Measurements from ENCODE around the gene MICU2. TPM values are rescaled to one million over a fixed set of nuclear protein-coding genes. Genes with fewer than 3 reads are reported as not detected.

Gene MICU2
- total RNA-seq (2022) = 18.7 and 21.8 TPM in 2 replicates
- Bru-seq, nascent RNA = percentile 78 among the genes with signal in this experiment
- BruChase-seq, experiment 1, labeled RNA remaining after a 6-hour chase = percentile 65 among the genes with signal in this experiment
- BruChase-seq, experiment 2, labeled RNA remaining after a 2-hour chase = percentile 64 among the genes with signal in this experiment
- long read RNA-seq, transcript MICU2-201 (12 exons, 1,920 nt) = major isoform, 62 of 67 reads
- long read RNA-seq, partial matches to known transcripts = 2 of 67 reads
- long read RNA-seq, other reads (novel, unspliced or antisense) = 3 of 67 reads

GRCh38 chr13:21603531-21604448 lies at the start of gene MICU2:
Gene MICU2, minus strand, starts transcription at chr13:21604170. Its CDS starts 22 bp downstream, at chr13:21604148.
- intact Hi-C loops (cut with micrococcal nuclease) = no loop called here
- Mint-ChIP-seq H3K9me3 (ENCODE audit: unreplicated experiment) (no peaks in the 10 kb centered on the region), H3K27ac (ENCODE audit: low read depth, unreplicated experiment) (peak within 1 kb of the TSS; percentile 75), H3K4me3 (ENCODE audit: unreplicated experiment) (peak within 1 kb of the TSS; percentile 73), H3K36me3 (ENCODE audit: insufficient read depth, unreplicated experiment) (peaks cover 9% of the 10 kb centered on the region), H3K4me1 (ENCODE audit: insufficient read depth, unreplicated experiment) (peaks cover 24% of the 10 kb centered on the region), H3K27me3 (ENCODE audit: insufficient read depth, unreplicated experiment) (no peaks in the 10 kb centered on the region)
- BruUV-seq (replicated peaks) = TSS peak; percentile 38
- CTCF ChIA-PET = interaction anchor here (0.5 to 0.8 kb wide), 4 partner anchors 12 to 1833 kb away, joined by 3 to 4 read pairs (median 3); no protein-coding TSS in a partner anchor
- no peak for TF ChIP-seq CTCF (IDR thresholded peaks at IDR 0.05; ENCODE audit: unreplicated experiment)
- DNase-seq (ENCODE audit: unreplicated experiment) = peak; percentile 94
- POLR2A ChIA-PET = interaction anchor here (0.5 to 2.6 kb wide), 29 partner anchors 9 to 1727 kb away, joined by 3 to 17 read pairs (median 4); partner anchors contain the start of genes FGF9, MRPL57 and SKA3

- intact Hi-C loops (cut with micrococcal nuclease) = no loop called here
- no peak overlapping the region for H3K4me3 Mint-ChIP-seq (ENCODE audit: unreplicated experiment)
- ChIA-PET POLR2A (interaction anchor here (0.7 to 1.5 kb wide), 9 partner anchors 10 to 609 kb away, joined by 3 to 7 read pairs (median 3); no protein-coding TSS in a partner anchor), CTCF (interaction anchor here (0.7 to 1.5 kb wide), 8 partner anchors 9 to 1117 kb away, joined by 3 to 11 read pairs (median 3); no protein-coding TSS in a partner anchor)
- H3K36me3 Mint-ChIP-seq (ENCODE audit: insufficient read depth, unreplicated experiment) = no peaks in the 10 kb centered on the region
- TF ChIP-seq CTCF (IDR thresholded peaks at IDR 0.05; ENCODE audit: unreplicated experiment) = no peak
- H3K27me3 Mint-ChIP-seq (ENCODE audit: insufficient read depth, unreplicated experiment) = no peaks in the 10 kb centered on the region
- peaks cover 20% of the 10 kb centered on the region for H3K4me1 Mint-ChIP-seq (ENCODE audit: insufficient read depth, unreplicated experiment)
- H3K27ac Mint-ChIP-seq (ENCODE audit: low read depth, unreplicated experiment) = no peak overlapping the region
- DNase-seq (ENCODE audit: unreplicated experiment) = peak; percentile 33
- BruUV-seq (replicated peaks) = no TSS peak
- no peaks in the 10 kb centered on the region for H3K9me3 Mint-ChIP-seq (ENCODE audit: unreplicated experiment)
Observed at GRCh38 chr13:21641629-21642028, 37.7 kb upstream of the MICU2 start.

GRCh38 chr13:21639561-21639960 lies 35.6 kb upstream of the MICU2 start:
- H3K9me3 Mint-ChIP-seq (ENCODE audit: unreplicated experiment) = no peaks in the 10 kb centered on the region
- ChIA-PET CTCF (interaction anchor here (0.6 to 3.7 kb wide), 12 partner anchors 12 to 1118 kb away, joined by 3 to 28 read pairs (median 4); no protein-coding TSS in a partner anchor), POLR2A (interaction anchor here (2.6 kb wide), 1 partner anchor 31 kb away, joined by 17 read pairs; the partner anchor contains the start of gene FGF9)
- no peak overlapping the region for H3K27ac Mint-ChIP-seq (ENCODE audit: low read depth, unreplicated experiment)
- H3K36me3 Mint-ChIP-seq (ENCODE audit: insufficient read depth, unreplicated experiment) = no peaks in the 10 kb centered on the region
- intact Hi-C loops (cut with micrococcal nuclease) = loop anchor here (2.0 to 10.0 kb wide), 3 partner anchors 31 to 1158 kb away; partner anchors contain the start of gene FGF9
- BruUV-seq (replicated peaks) = no TSS peak
- H3K27me3 Mint-ChIP-seq (ENCODE audit: insufficient read depth, unreplicated experiment) = no peaks in the 10 kb centered on the region
- no peak overlapping the region for H3K4me3 Mint-ChIP-seq (ENCODE audit: unreplicated experiment)
- no peak for DNase-seq (ENCODE audit: unreplicated experiment)
- peaks cover 20% of the 10 kb centered on the region for H3K4me1 Mint-ChIP-seq (ENCODE audit: insufficient read depth, unreplicated experiment)
- no peak for TF ChIP-seq CTCF (IDR thresholded peaks at IDR 0.05; ENCODE audit: unreplicated experiment)
